ENCODE results near the gene EPC1. TPM values are rescaled to one million over a fixed set of nuclear protein-coding genes. Genes with fewer than 3 reads are reported as not detected.

Gene EPC1
- total RNA-seq, 1 donor from 2014 or later, result 62.7 TPM

DNA sequence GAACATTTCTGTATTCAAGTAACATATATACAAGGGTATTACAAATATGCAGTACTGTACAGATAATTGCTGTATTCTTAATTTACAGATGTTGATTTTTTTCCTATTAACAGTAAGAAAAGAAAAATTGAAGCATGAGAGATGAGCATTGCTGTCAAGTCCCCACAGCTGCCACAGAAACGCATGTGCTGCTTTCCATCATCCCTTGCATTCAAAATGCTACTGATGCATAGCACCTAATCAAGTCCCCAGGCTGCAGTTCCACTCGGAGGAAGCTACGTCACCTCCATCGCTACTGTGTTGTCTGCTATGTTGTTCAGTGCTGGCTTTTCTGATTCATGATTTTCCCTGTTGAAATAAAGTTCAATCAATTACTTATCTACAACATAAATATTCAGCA, 78.2 kb downstream of the EPC1 start:
- DNase-seq (ENCODE audit: low spot score in 2 of 2, unreplicated experiment in 2 of 2), result no peak
- no peaks in the 10 kb centered on the region for H3K9me3 Mint-ChIP-seq
- no peak for TF ChIP-seq CTCF (IDR thresholded peaks at IDR 0.05; ENCODE audit: unreplicated experiment)
- peaks cover 41% of the 10 kb centered on the region for H3K36me3 Mint-ChIP-seq
- no peaks in the 10 kb centered on the region for H3K27me3 Mint-ChIP-seq (ENCODE audit: low read depth)
- peaks cover 3% of the 10 kb centered on the region for H3K4me1 Mint-ChIP-seq
- peak overlapping the region; percentile 47 for H3K27ac Mint-ChIP-seq
- no peak overlapping the region for H3K4me3 Mint-ChIP-seq

- Mint-ChIP-seq H3K27ac (peak overlapping the region; percentile 1), H3K36me3 (peaks cover 36% of the 10 kb centered on the region), H3K4me1 (peaks cover 3% of the 10 kb centered on the region), H3K9me3 (no peaks in the 10 kb centered on the region), H3K4me3 (no peak overlapping the region), H3K27me3 (ENCODE audit: low read depth) (no peaks in the 10 kb centered on the region)
- TF ChIP-seq CTCF (IDR thresholded peaks at IDR 0.05; ENCODE audit: unreplicated experiment), result no peak
- no peak for DNase-seq (ENCODE audit: low spot score in 2 of 2, unreplicated experiment in 2 of 2)
Observed at GRCh38 chr10:32266979-32267378, 80.0 kb downstream of the EPC1 start.

DNA sequence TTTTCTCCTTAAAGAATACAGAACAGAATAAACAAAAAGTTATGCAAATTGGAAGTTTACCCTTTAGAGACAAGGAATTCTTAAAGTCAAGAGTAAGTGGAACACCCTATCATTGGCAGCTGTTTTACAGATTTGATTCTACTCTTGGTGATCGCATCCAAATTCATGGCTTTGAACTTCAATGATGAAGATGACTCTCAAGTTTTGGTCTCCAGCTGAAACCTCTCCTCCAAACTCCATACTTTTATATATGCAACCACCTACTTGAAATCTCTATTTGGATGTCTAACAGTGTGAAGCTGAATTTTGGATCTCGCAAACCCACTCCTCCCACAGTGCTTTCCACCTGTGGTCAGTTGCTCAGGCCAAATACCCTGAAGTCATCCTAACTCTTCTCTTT, 80.4 kb downstream of the EPC1 start:
- DNase-seq (ENCODE audit: low spot score in 2 of 2, unreplicated experiment in 2 of 2), result no peak
- Mint-ChIP-seq H3K4me1 (peaks cover 3% of the 10 kb centered on the region), H3K36me3 (peaks cover 33% of the 10 kb centered on the region), H3K9me3 (no peaks in the 10 kb centered on the region), H3K27ac (peak overlapping the region; percentile 1), H3K27me3 (ENCODE audit: low read depth) (no peaks in the 10 kb centered on the region), H3K4me3 (no peak overlapping the region)
- no peak for TF ChIP-seq CTCF (IDR thresholded peaks at IDR 0.05; ENCODE audit: unreplicated experiment)

DNA sequence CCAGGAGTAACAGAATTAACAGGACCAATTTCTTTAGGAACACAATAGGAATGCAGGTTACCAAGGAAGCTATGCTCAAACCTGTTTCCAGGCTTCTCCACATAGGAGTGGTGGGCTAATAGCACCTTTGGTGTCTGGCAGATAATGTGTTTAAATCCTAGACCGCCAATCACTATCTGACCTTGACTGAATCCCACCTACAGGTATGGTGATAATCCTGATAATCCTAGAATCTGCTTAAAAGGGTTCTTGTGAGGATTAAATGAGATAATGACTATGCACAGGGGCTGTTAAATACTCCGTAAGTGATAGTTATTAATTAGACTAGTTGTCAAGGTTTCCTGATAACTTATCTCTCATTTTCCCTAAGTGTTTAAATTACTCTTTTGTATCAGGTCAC, 81.2 kb downstream of the EPC1 start:
- Mint-ChIP-seq H3K27me3 (ENCODE audit: low read depth) (no peaks in the 10 kb centered on the region), H3K9me3 (no peaks in the 10 kb centered on the region), H3K27ac (no peak overlapping the region), H3K4me3 (no peak overlapping the region), H3K4me1 (peaks cover 3% of the 10 kb centered on the region), H3K36me3 (peaks cover 28% of the 10 kb centered on the region)
- TF ChIP-seq CTCF (IDR thresholded peaks at IDR 0.05; ENCODE audit: unreplicated experiment), result no peak
- DNase-seq (ENCODE audit: low spot score in 2 of 2, unreplicated experiment in 2 of 2), result no peak

GRCh38 chr10:32263300-32263699, 83.7 kb downstream of the EPC1 start:
- Mint-ChIP-seq H3K9me3 (no peaks in the 10 kb centered on the region), H3K4me1 (no peaks in the 10 kb centered on the region), H3K36me3 (peaks cover 15% of the 10 kb centered on the region), H3K27ac (no peak overlapping the region), H3K4me3 (no peak overlapping the region), H3K27me3 (ENCODE audit: low read depth) (no peaks in the 10 kb centered on the region)
- no peak for TF ChIP-seq CTCF (IDR thresholded peaks at IDR 0.05; ENCODE audit: unreplicated experiment)
- DNase-seq (ENCODE audit: low spot score in 2 of 2, unreplicated experiment in 2 of 2), result no peak

DNA sequence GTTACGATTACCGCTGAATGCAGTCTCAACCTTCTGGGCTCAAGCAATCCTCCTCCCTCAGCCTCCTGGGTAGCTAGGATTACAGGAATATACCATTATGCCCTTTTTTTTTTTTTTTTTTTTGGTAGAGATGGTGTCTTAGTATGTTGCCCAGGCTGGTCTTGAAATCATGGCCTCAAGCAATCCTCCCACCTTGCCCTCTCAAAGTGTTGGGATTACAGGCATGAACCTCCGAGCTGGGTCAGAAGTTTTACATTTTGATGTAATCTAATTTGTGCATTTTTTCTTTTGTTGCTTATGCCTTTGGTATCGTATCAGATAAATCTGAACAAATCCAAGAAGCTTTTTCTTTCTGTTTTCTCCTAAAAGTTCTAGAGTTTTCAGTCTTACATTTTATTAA, 87.4 kb downstream of the EPC1 start:
- Mint-ChIP-seq H3K4me1 (no peaks in the 10 kb centered on the region), H3K9me3 (no peaks in the 10 kb centered on the region), H3K4me3 (no peak overlapping the region), H3K27me3 (ENCODE audit: low read depth) (no peaks in the 10 kb centered on the region), H3K27ac (no peak overlapping the region), H3K36me3 (no peaks in the 10 kb centered on the region)
- DNase-seq (ENCODE audit: low spot score in 2 of 2, unreplicated experiment in 2 of 2), result no peak
- TF ChIP-seq CTCF (IDR thresholded peaks at IDR 0.05; ENCODE audit: unreplicated experiment), result no peak

Measured in mesothelial cell of epicardium (in vitro differentiated cells).